Parathyroid adenoma (tissue), 2 donors: Measurements from ENCODE around the gene WDR38.

Experiments used
- H2AFZ ChIP-seq: fragments of 300-600 bp; sonication (generic); one replicate; pipeline ENCODE4 v1.7.0; 2017; ENCODE audit warnings: antibody characterized with exemption, mild to moderate bottlenecking
- H3K27ac ChIP-seq: fragments of 300-600 bp; sonication (generic); one replicate; pipeline ENCODE4 v1.7.0; 2017
- H3K27me3 ChIP-seq: fragments of 300-600 bp; sonication (generic); one replicate; pipeline ENCODE4 v1.7.0; 2017; ENCODE audit warnings: low read length; ENCODE audit not compliant: control insufficient read depth, insufficient read depth
- H3K36me3 ChIP-seq: fragments of 300-600 bp; sonication (generic); one replicate; pipeline ENCODE4 v1.7.0; 2017; ENCODE audit warnings: low read length; ENCODE audit not compliant: control insufficient read depth, insufficient read depth
- H3K4me1 ChIP-seq: fragments of 300-600 bp; sonication (generic); one replicate; pipeline ENCODE4 v1.7.0; 2017; ENCODE audit warnings: control low read depth
- H3K4me2 ChIP-seq: fragments of 300-600 bp; sonication (generic); one replicate; pipeline ENCODE4 v1.7.0; 2017; ENCODE audit warnings: low read length
- H3K4me3 ChIP-seq: fragments of 300-600 bp; sonication (generic); one replicate; pipeline ENCODE4 v1.7.0; 2017; ENCODE audit warnings: low read depth, low read length
- H3K79me2 ChIP-seq: fragments of 300-600 bp; sonication (generic); one replicate; pipeline ENCODE4 v1.7.0; 2017; ENCODE audit warnings: control low read depth
- H3K9ac ChIP-seq: fragments of 300-600 bp; sonication (generic); one replicate; pipeline ENCODE4 v1.7.0; 2017; ENCODE audit warnings: mild to moderate bottlenecking
- H3K9me3 ChIP-seq: fragments of 300-600 bp; sonication (generic); one replicate; pipeline ENCODE4 v1.7.0; 2017; ENCODE audit warnings: low read length; ENCODE audit not compliant: control insufficient read depth
- TF ChIP-seq, protein P1 (sequence below): fragments of 300-600 bp; sonication (generic); IDR thresholded peaks from one replicate; pipeline ENCODE4 v1.7.0; 2017; ENCODE audit warnings: antibody characterized with exemption, mild to moderate bottlenecking
- donor health status: primary hyperparathyroidism.

WDR38 gene

DNA sequence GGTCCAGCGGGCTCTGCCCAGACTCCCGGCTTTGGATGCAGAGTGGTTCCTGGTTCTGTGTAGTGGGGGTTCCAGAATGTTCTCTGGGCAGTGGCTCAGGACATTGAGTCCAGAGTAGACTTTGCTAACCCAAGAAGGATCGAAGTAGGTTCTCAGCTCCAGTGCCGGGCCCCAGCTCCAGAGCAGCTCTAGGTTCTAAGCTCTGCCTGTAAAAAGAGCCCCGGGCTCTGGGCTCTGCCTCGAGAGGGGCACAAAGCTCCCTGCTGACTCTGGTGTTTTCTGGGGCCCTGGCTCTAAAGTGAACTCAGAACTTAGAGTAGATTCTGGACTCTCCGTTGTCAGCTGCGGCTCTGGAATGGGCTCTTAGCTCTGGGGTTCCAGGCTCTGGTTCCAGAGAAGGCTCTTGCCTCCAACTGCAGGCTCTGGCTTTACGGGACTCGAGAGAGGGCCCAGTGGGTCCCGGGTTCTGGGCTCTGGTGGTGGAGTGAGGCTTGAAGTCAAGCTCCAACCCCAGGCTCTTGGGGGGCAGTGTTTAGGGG lies 414 bp downstream of the WDR38 start:
- Histone ChIP-seq H3K4me3 (no peak overlapping the region), H3K4me2 (peak overlapping the region; percentile 82), H2AFZ (peak overlapping the region; percentile 85), H3K27ac (no peak overlapping the region), H3K9me3 (no peaks in the 10 kb centered on the region), H3K27me3 (no peaks in the 10 kb centered on the region), H3K79me2 (no peaks in the 10 kb centered on the region), H3K4me1 (peaks cover 3% of the 10 kb centered on the region), H3K9ac (no peak overlapping the region), H3K36me3 (no peaks in the 10 kb centered on the region)
- TF ChIP-seq, protein P1, sequence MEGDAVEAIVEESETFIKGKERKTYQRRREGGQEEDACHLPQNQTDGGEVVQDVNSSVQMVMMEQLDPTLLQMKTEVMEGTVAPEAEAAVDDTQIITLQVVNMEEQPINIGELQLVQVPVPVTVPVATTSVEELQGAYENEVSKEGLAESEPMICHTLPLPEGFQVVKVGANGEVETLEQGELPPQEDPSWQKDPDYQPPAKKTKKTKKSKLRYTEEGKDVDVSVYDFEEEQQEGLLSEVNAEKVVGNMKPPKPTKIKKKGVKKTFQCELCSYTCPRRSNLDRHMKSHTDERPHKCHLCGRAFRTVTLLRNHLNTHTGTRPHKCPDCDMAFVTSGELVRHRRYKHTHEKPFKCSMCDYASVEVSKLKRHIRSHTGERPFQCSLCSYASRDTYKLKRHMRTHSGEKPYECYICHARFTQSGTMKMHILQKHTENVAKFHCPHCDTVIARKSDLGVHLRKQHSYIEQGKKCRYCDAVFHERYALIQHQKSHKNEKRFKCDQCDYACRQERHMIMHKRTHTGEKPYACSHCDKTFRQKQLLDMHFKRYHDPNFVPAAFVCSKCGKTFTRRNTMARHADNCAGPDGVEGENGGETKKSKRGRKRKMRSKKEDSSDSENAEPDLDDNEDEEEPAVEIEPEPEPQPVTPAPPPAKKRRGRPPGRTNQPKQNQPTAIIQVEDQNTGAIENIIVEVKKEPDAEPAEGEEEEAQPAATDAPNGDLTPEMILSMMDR: no peak

DNA sequence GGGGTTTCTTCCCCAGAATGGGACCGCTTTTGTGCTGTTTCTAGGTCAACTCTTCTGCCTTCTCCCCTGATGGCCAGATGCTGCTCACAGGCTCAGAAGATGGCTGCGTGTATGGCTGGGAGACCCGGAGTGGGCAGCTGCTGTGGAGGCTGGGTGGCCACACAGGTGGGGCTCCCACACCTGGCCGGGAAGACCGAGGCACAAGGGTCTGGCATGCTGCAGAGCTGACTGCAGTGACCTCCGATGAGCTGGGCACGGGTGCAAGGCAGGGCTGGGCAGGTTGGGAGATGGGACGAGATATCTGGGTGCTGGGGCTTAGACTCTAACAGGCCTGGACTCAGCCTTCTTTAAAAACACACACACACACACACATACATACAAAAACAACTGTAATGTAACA lies 901 bp downstream of the WDR38 start:
- Histone ChIP-seq H3K36me3 (no peaks in the 10 kb centered on the region), H3K4me1 (peaks cover 3% of the 10 kb centered on the region), H3K9me3 (no peaks in the 10 kb centered on the region), H3K9ac (no peak overlapping the region), H3K4me2 (no peak overlapping the region), H3K27ac (no peak overlapping the region), H3K27me3 (no peaks in the 10 kb centered on the region), H3K79me2 (no peaks in the 10 kb centered on the region), H3K4me3 (no peak overlapping the region), H2AFZ (no peak overlapping the region)
- TF ChIP-seq, protein P1: no peak

DNA sequence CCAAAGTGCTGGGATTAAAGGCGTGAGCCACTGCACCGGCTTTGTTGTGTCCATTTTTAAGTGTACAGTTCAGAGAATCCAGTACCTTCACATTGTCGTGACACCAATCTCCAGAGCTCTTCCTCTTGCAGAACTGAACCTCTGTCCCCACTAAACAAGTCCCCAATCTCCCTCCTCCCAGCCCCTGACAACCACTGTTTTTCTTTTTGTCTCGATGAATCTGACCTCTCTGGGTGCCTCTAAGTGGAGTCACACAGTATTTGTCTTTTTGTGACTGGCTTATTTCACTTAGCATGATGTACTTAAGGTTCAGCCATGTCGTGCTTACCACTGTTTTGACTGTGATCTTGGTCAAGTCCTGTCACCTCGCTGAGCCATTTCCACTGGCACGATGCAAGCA lies 1.6 kb downstream of the WDR38 start:
- H3K4me2 ChIP-seq: no peak overlapping the region
- H3K36me3 ChIP-seq: no peaks in the 10 kb centered on the region
- no peaks in the 10 kb centered on the region for H3K9me3 ChIP-seq
- H2AFZ ChIP-seq: no peak overlapping the region
- H3K79me2 ChIP-seq: no peaks in the 10 kb centered on the region
- H3K4me3 ChIP-seq: no peak overlapping the region
- no peak overlapping the region for H3K9ac ChIP-seq
- peaks cover 3% of the 10 kb centered on the region for H3K4me1 ChIP-seq
- H3K27ac ChIP-seq: no peak overlapping the region
- TF ChIP-seq, protein P1: no peak
- H3K27me3 ChIP-seq: no peaks in the 10 kb centered on the region

DNA sequence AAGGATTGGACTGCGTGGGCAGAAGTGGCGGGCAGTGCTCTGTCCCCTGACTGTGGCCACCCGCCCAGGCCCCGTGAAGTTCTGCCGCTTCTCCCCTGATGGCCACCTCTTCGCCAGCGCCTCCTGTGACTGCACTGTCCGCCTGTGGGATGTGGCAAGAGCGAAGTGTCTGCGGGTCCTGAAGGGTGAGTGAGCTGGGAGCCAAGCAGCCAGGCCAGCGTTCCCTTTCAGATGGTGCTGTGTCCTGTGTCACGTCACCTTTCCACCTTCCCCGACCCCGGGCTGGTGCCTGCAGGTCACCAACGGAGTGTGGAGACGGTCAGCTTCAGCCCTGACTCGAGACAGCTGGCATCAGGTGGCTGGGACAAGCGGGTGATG lies 2.3 kb downstream of the WDR38 start:
- Histone ChIP-seq H3K4me1 (peaks cover 8% of the 10 kb centered on the region), H3K4me3 (no peak overlapping the region), H2AFZ (no peak overlapping the region), H3K36me3 (no peaks in the 10 kb centered on the region), H3K27ac (no peak overlapping the region), H3K4me2 (no peak overlapping the region), H3K79me2 (peaks cover 2% of the 10 kb centered on the region), H3K9ac (no peak overlapping the region), H3K9me3 (no peaks in the 10 kb centered on the region), H3K27me3 (no peaks in the 10 kb centered on the region)
- TF ChIP-seq, protein P1: no peak

DNA sequence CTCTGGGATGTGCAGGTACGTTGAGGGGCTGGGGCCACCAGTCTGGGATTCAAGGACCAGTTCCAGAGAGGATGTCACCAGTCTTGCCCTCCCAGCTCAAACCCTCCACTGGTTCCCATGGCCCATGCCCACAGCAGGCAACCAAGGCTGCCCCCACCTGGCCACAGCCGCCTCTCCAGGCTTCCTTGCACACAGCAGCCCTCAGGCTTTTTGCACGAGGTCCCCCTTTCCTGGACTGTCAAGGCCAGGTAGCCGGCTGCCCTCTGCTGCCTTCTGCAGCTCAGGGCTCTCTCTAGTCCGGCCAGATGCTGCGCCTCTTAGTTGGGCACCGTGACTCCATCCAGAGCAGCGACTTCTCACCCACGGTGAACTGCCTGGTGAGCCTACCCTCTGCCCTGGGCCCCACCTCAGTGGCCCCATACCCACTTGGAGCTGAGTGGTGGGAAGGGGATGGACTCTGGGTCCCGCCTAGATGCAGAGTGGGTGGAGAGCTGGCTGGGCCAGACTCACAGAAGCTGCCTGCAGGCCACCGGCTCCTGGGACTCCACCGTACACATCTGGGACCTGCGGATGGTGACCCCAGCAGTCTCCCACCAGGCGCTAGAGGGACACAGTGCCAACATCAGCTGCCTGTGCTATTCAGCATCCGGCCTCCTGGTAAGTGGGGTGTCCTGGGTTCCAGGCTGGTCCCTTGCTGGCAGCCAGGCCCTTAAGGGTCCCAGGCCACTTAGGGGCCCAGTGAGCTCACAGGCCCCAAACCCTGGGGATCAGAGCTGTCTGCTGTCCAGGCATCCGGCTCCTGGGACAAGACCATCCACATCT lies 2.9 kb downstream of the WDR38 start:
- Histone ChIP-seq H3K36me3 (no peaks in the 10 kb centered on the region), H3K4me3 (no peak overlapping the region), H3K9ac (no peak overlapping the region), H3K27me3 (no peaks in the 10 kb centered on the region), H3K4me2 (no peak overlapping the region), H3K79me2 (peaks cover 2% of the 10 kb centered on the region), H3K27ac (no peak overlapping the region), H3K9me3 (no peaks in the 10 kb centered on the region), H3K4me1 (peaks cover 10% of the 10 kb centered on the region), H2AFZ (no peak overlapping the region)
- TF ChIP-seq, protein P1: no peak
